ENCODE measurements around the gene CSNK1G1.
"Not testable (repeated sequence)": the region's sequence is repeated elsewhere in the genome, so short reads cannot be mapped to it uniquely, and the experiment has no call there.

The CSNK1G1 gene

DNA sequence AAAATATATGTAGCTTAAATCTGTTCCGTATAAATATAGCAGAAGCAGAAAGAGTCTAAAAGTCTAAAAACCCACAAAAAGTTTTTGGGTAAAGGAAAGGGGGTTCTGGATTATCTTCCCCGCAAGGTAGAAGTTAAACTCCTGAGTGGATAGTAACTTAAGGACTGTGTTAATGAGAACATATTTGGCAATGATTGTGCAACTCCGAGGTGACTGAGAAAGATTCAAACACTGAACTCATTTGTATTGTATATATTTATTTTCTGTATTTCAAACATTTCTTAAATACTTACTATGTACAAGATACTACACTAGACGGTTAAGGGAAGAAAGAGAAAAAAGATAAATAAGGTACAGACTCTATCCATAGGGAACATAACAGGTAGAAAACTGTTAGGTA lies 120.4 kb downstream of the CSNK1G1 start:
- DNase-seq: no peak

- DNase-seq: no peak
These were observed 122.7 kb downstream of the CSNK1G1 start for GRCh38 chr15:64233299-64233698.

DNA sequence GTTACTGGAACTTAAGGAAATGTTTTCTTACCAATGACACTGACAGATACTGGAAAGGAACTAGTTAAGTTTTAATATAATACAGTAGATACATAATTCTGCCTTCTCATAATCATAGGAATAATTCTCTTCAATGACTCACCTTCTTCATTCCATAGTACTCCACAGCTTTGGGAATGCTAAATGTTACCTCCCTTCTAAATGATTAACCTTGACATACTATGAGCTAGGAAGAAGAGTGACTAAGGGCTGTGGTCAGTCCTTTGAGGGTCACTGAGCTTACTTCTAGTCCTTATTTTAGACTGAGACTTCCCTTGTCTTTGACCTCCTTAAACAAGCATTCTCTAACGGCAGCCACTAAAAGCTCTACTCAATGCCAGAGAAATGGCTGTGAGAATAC lies 123.6 kb downstream of the CSNK1G1 start:
- no peak for DNase-seq

GRCh38 chr15:64229129-64229724 lies 126.7 kb downstream of the CSNK1G1 start:
- DNase-seq: no peak

DNA sequence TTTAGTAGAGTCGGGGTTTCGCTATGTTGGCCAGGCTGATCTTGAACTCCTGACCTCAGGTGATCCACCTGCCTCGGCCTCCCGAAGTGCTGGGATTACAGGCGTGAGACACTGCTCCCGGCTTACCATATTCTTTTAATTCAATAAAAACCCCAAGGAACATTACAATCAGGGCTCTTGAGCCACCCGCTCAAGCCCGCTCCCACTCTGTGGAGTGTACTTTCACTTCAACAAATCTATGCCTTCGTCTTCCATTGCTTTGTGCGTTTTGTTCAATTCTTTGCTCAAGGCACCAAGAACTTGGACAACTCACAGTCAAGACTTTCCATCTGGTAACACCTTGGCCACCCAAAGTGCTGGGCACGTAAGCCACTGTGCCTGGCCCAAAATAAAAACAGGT lies 130.2 kb downstream of the CSNK1G1 start:
- no peak for DNase-seq

DNA sequence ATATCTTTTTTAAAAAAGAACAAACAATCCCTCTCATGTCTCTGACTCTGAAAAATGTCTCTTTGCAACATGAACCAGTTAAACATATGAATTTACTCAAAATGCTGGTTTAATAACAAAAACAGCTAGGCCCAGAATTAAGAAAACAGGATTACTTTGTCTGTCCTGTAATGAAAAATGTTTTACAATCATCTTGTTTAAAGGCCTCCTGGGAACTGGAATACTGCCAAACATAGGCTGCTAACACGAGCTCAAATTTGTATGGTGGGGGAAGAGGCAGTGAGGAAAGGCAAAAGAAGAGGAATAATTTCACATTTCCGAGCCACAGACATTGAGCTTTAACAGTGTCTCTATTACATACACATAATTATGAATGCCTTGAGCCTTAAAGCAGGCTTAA lies 131.5 kb downstream of the CSNK1G1 start:
- no peak for DNase-seq

GRCh38 chr15:64223882-64224281 lies 132.1 kb downstream of the CSNK1G1 start:
- no peak for DNase-seq

- DNase-seq: no peak
These were observed 133.2 kb downstream of the CSNK1G1 start for GRCh38 chr15:64222573-64223366.

- not testable (repeated sequence) for DNase-seq
These were observed 134.1 kb downstream of the CSNK1G1 start for GRCh38 chr15:64221911-64222310.

DNA sequence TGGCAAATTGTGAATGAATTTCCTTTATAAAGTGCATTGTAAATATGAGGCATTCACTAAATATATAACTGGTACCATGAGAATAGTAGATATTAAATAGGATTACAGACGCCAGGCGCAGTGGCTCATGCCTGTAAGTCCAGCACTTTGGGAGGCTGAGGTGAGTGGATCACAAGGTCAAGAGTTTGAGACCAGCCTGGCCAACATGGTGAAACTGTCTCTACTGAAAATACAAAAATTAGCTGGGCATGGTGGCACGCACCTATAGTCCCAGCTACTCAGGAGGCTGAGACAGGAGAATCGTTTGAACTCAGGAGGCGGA lies 138.6 kb downstream of the CSNK1G1 start:
- not testable (repeated sequence) for DNase-seq

DNA sequence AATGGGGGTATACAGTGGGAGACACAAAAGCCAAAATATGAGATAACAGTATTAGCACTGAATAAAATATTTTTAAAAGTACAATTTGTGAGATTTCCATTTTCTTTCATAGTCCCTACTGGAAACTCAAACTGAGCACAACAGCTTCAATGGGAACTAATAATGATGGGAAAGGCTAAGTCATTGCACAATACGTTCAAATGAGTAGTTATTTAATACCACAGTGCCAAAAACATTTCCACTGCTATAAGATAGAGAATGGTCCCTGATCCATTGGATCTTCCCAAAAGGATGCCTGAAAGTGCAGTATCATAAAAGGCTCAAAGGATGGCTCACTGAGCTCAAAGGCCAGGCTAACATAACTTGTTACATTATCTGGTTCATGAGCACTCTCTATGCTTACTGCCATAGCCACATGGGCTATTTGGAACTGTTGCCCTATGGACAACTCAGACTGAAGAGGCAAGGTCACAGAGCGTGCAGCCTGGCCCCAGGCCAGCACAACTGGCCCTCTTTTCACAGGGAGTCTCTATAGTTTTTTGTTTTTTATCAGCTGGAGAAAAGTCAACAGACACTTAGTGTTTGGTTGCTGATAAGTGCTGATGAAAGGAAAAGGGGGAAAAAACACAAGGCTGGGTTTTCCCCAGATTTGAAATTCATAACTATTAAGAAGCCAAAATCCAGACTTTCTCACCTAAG lies 139.1 kb downstream of the CSNK1G1 start:
- DNase-seq: peak; percentile 32

GRCh38 chr15:64216196-64216595 lies 139.8 kb downstream of the CSNK1G1 start:
- no peak for DNase-seq

DNA sequence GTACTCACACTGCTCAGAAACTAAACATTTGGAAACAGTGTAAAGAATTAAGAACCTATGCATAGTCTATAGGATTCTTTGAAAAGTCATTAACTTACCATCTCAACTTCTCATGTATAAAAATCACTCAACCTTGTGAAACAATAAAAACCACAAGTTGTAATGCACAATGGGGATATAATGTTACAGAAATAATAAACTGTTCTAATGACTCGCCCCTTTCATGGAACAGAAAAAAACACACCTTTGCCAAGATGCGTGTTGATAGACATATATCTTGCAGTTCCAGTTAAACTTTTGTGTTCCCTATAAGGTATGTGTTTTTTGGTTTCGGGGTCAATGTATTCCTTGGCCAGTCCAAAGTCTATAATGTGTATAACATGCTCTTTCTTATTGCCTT lies 142.3 kb downstream of the CSNK1G1 start:
- DNase-seq: no peak

- DNase-seq: no peak
These were observed 144.3 kb downstream of the CSNK1G1 start for GRCh38 chr15:64211696-64212095.

DNA sequence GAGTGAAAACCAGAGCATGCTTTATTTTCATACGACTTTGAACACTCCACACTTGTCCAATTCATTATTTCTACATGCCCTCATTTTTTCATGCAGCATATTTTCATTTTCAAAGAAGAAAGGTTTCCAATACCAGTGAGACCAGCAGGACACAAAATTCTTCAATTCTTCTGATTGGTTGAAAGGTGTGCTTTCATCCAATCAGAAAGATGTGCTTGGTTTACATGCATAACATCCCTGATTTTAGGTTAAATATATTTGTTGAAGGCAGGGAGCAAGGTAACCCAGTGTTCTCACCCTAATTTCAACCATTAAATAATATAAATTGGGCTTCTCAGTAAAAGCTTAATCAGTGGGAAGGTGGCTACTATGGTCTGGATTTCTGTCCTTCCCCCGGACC lies 145.6 kb downstream of the CSNK1G1 start:
- DNase-seq: no peak

DNA sequence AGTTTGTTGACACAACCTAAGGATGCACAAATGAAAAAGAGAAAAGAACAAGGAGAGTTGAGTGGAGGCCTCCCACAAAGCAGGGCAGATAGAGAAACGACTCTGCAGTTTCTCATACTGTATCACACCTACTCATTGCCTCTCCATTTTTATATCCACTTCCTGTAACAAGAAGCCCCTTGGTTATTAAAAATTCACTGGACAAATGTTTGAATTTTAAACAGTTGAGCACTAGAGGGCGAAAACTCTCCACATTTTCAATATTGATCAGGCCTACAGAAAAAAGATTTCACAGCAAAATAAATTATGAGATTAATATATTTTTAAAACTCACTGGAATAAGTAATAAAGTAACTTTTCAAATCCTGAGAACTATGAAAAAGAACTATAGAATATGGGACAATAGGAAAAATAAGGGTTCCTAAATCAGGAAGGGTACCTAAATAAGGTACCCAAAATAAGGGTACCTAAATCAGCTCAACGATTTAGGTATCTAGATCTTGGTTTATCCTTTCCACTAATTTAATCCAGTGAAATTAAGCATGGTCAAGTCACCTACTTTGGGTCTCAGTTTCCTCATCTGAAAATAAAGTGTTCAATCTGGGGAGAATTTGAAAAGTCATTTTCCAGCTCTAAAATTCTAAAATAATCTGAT lies 146.2 kb downstream of the CSNK1G1 start:
- peak; percentile 40 for DNase-seq

- DNase-seq: no peak
These were observed 150.8 kb downstream of the CSNK1G1 start for GRCh38 chr15:64205202-64205601.

DNA sequence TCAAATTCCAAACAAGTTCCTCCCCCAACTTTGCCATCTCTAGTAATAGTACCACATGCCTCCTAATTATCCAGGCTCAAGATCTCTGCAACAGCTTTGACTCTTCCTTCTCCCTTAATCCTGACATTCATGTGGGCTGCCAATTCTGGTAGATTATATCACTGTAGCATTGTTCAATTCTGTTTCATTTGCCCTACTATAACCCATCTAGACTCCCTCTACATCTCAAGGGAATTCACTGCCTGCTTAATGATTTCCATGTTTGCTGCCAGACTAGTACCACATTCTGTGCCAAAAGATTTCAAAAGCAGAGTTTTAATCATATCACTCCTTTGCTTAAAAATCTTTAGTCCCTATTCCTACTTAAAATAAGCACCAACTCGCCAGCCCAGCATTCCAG lies 158.5 kb downstream of the CSNK1G1 start:
- DNase-seq: no peak

DNA sequence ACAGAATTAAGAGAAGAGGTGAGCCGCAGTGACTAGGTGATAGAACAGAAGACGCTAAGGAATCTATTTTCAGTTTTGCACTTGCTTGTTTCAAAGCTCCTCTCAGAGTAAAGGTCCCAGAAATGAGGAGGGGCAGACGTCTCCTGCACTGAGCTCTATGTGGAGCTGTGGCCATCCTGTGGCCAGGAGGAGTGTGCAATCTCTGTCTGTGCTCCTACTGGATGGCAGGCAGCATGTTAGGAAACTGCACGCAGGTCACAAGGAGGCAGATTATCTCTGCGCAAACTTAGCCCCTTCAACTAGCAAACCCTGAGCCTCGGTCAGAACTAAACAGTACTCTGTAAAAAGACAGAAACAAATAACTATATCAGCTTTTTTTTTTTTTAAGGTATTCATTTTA lies 162.0 kb downstream of the CSNK1G1 start:
- DNase-seq: no peak

- no peak for DNase-seq
These were observed 163.8 kb downstream of the CSNK1G1 start for GRCh38 chr15:64191971-64192830.

DNA sequence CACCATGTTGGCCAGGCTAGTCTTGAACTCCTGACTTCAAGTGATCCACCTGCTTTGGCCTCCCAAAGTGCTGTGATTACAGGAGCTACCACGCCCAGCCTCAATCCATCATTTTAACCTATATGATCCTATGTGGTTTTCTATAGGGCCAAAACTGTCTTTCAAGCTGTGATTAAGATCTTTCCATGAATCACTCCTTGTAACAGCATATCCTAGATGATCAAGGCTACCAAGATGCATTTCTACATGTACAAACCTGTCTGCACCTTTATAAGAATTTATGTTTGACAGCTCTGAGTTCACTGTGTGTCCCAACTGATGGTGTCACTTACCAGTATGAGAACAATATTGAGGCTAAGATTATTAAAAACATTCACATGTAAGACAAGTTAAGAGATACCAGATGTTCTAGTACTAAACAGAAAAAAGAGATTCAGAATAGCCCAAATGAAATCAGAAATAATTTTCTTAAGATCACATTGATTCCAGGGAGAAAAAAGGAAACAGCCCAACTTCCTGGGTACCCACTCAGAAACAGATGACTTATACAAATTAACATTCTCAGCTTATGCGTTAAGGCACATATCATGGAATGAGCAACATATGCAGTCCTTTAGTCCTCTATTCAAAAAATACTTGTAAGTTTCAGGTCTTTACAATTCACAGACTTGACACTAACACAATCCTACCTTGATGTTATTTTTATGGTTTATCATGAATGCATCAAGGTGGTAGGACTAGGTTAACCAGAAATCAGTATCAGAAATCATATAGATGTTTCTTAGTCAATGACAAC lies 168.4 kb downstream of the CSNK1G1 start:
- no peak for DNase-seq
